ENCODE data around the gene MACROD2.

- TF ChIP-seq, protein P1, sequence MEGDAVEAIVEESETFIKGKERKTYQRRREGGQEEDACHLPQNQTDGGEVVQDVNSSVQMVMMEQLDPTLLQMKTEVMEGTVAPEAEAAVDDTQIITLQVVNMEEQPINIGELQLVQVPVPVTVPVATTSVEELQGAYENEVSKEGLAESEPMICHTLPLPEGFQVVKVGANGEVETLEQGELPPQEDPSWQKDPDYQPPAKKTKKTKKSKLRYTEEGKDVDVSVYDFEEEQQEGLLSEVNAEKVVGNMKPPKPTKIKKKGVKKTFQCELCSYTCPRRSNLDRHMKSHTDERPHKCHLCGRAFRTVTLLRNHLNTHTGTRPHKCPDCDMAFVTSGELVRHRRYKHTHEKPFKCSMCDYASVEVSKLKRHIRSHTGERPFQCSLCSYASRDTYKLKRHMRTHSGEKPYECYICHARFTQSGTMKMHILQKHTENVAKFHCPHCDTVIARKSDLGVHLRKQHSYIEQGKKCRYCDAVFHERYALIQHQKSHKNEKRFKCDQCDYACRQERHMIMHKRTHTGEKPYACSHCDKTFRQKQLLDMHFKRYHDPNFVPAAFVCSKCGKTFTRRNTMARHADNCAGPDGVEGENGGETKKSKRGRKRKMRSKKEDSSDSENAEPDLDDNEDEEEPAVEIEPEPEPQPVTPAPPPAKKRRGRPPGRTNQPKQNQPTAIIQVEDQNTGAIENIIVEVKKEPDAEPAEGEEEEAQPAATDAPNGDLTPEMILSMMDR (IDR thresholded peaks at IDR 0.05): no peak
- no peak for TF ChIP-seq POLR2A (IDR thresholded peaks at IDR 0.05)
Measured at GRCh38 chr20:14336686-14337085, 341.4 kb downstream of the MACROD2 start.

Measured in uterus (tissue), 2 donors.